HPDE6-E6E7 (cell line): Measurements from ENCODE around the gene KRTAP6-2.

ENCODE experiments used
- DNase-seq: peaks from one replicate; pipeline ENCODE4 v3.0.0; 2011; ENCODE audit warnings: missing footprints; ENCODE audit errors: extremely low spot score

KRTAP6-2 gene

GRCh38 chr21:30598802-30599201 is at the start of gene KRTAP6-2:
Gene KRTAP6-2 (minus strand): TSS chr21:30598902. CDS start chr21:30598874, 28 bp downstream.
- DNase-seq = no peak

- no peak for DNase-seq
Observed at GRCh38 chr21:30646904-30647414, 48.3 kb upstream of the KRTAP6-2 start.

GRCh38 chr21:30642564-30642963 is 43.9 kb upstream of the KRTAP6-2 start, which contains the start of gene KRTAP20-3:
Gene KRTAP20-3 (plus strand): TSS chr21:30642864.
- DNase-seq = no peak

- DNase-seq = no peak
Observed at GRCh38 chr21:30638686-30639085, 40.0 kb upstream of the KRTAP6-2 start.

GRCh38 chr21:30634906-30635305 is 36.2 kb upstream of the KRTAP6-2 start, which contains the start of gene KRTAP20-2:
Gene KRTAP20-2 (plus strand): TSS chr21:30635206. CDS start chr21:30635264, 58 bp downstream.
- DNase-seq = no peak

GRCh38 chr21:30629200-30629599 is 30.5 kb upstream of the KRTAP6-2 start:
- DNase-seq = no peak

GRCh38 chr21:30628109-30628508 is 29.4 kb upstream of the KRTAP6-2 start:
- no peak for DNase-seq

- no peak for DNase-seq
Observed at GRCh38 chr21:30625449-30626165, 26.9 kb upstream of the KRTAP6-2 start.

- DNase-seq = no peak
Observed at GRCh38 chr21:30623362-30623761, 24.7 kb upstream of the KRTAP6-2 start.

GRCh38 chr21:30620522-30620921 is 21.8 kb upstream of the KRTAP6-2 start, which contains the start of gene KRTAP20-4:
Gene KRTAP20-4 (plus strand): TSS chr21:30620627.
- DNase-seq = no peak

GRCh38 chr21:30620080-30620479 is 21.4 kb upstream of the KRTAP6-2 start:
- DNase-seq = no peak

GRCh38 chr21:30616125-30616524 is 17.4 kb upstream of the KRTAP6-2 start, which contains the start of gene KRTAP20-1:
Gene KRTAP20-1 (plus strand): TSS chr21:30616425. CDS start chr21:30616455, 30 bp downstream.
- DNase-seq = no peak

- DNase-seq = no peak
Observed at GRCh38 chr21:30615199-30615598, 16.5 kb upstream of the KRTAP6-2 start.

GRCh38 chr21:30613836-30614235 is 15.1 kb upstream of the KRTAP6-2 start, which contains the start of gene KRTAP6-1:
Gene KRTAP6-1 (minus strand): TSS chr21:30613930. CDS start chr21:30613904, 26 bp downstream.
- DNase-seq = no peak

GRCh38 chr21:30612132-30612531 is 13.4 kb upstream of the KRTAP6-2 start:
- no peak for DNase-seq

- no peak for DNase-seq
Observed at GRCh38 chr21:30605968-30606367, 7.3 kb upstream of the KRTAP6-2 start.

GRCh38 chr21:30600787-30601186 is 2.1 kb upstream of the KRTAP6-2 start, which contains the start of gene KRTAP22-1:
Gene KRTAP22-1 (plus strand): TSS chr21:30601087.
- DNase-seq = no peak

GRCh38 chr21:30592140-30592539 is 6.6 kb downstream of the KRTAP6-2 start, which contains the start of gene KRTAP6-3:
Gene KRTAP6-3 (plus strand): TSS chr21:30592440. CDS start chr21:30592446, 6 bp downstream.
- no peak for DNase-seq

GRCh38 chr21:30590297-30590696 is 8.4 kb downstream of the KRTAP6-2 start, which contains the start of gene KRTAP22-2:
Gene KRTAP22-2 (minus strand): TSS chr21:30590397.
- no peak for DNase-seq

- DNase-seq = no peak
Observed at GRCh38 chr21:30582870-30583269, 15.8 kb downstream of the KRTAP6-2 start.

- no peak for DNase-seq
Observed at GRCh38 chr21:30580132-30580531, 18.6 kb downstream of the KRTAP6-2 start.

- no peak for DNase-seq
Observed at GRCh38 chr21:30579346-30579745, 19.4 kb downstream of the KRTAP6-2 start.

GRCh38 chr21:30577766-30578165 is 20.9 kb downstream of the KRTAP6-2 start:
- no peak for DNase-seq
